NCI-H146 treated with DMSO at 0.1 percent for 48 hours (cell line): ENCODE data around the gene KLF15.

Experiments
- DNase-seq: peaks from one replicate; lab custom pipeline; 2025; ENCODE audit not compliant: unreplicated experiment; lab: John Stamatoyannopoulos, UW

The KLF15 gene

GRCh38 chr3:126357295-126358037 lies at the start of gene KLF15:
TSS of gene KLF15 (minus strand) at chr3:126357408. CDS start at chr3:126352922, 4,486 bp downstream.
- peak; percentile 59 for DNase-seq

- DNase-seq: no peak
Observed at GRCh38 chr3:126406389-126407296, 49.4 kb upstream of the KLF15 start.

- DNase-seq: no peak
Observed at GRCh38 chr3:126402666-126403302, 45.6 kb upstream of the KLF15 start.

DNA sequence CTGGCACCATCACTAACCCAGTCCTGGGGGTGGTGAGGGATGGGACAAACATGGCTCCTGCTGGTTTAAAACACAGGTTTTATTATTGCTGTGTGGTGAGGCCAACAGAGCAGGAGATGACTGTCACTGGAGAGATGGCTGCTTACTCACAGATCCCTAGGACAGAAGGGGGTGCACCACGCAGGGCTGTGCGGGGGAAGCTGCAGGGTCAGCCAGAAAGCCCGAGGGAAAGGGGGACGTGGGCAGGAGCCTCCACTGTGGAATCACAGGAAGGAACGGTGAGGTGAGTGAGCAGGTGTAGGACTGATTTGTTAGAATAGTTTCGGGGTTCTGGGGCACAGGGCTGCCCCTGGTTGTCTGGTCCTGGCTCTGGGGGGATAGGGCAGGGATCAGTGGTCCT lies 45.0 kb upstream of the KLF15 start:
- DNase-seq: no peak

DNA sequence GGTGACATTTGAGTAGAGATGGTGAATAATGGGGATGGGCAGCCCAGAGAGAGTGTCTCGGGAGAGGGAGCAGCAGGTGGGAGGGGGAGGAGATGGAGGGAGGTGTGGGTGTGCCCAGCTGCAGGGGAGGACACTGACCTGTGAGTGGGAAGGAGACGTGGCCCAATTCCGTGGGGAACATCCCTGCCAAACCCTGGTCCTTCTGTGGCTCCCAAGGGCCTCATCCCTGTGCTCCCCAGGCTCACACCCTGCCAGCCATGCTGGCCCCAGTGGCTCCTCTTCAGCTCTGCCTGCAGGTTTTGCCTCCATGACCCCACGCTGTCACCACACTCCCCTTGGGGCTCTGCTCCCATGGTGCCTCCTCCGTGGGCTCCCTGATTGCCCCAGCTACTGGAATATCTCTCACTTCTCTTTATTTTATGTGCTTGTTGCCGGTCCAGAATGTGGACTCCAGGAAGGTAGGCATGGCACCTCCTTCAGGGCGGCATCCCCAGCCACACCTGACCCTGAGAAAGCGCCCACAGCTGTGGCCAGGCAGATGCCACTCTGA lies 44.5 kb upstream of the KLF15 start:
- DNase-seq: no peak

GRCh38 chr3:126399756-126400155 lies 42.5 kb upstream of the KLF15 start:
- no peak for DNase-seq

- DNase-seq: no peak
Observed at GRCh38 chr3:126399351-126399735, 42.1 kb upstream of the KLF15 start.

- no peak for DNase-seq
Observed at GRCh38 chr3:126398423-126399350, 41.5 kb upstream of the KLF15 start.

GRCh38 chr3:126397610-126398422 lies 40.6 kb upstream of the KLF15 start:
- no peak for DNase-seq

- DNase-seq: no peak
Observed at GRCh38 chr3:126396536-126396935, 39.3 kb upstream of the KLF15 start.

DNA sequence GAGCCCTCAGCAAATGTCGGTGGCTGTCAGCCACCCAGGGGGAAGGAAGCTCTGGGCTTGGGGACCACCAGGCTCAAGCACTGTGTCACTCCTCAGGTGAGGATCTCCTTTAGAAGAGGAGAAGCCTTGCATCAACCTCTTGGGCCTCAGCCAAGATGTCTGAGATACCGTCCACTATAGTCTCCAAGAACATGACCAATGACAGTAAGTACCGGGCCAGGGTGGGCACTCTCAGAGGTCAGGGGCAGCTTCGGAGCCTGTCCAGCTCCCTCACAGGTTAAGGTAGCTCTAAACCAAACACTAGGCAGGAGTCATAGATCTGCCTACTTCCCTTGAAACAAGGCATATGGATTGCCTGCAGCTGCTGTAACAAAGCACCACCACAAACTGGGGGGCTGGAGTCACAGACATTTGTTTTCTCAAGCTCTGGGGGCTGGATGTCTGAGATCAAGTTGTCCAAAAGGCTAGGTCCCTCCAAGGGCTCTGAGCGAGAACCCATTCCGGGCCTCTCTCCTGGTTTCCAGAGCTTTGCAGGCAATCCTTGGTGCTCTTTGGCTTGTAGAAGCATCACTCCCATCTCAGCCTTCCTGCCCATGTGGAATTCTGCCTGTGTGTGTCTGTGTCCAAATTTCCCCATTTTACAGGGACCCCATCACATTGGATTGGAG lies 38.8 kb upstream of the KLF15 start:
- no peak for DNase-seq

DNA sequence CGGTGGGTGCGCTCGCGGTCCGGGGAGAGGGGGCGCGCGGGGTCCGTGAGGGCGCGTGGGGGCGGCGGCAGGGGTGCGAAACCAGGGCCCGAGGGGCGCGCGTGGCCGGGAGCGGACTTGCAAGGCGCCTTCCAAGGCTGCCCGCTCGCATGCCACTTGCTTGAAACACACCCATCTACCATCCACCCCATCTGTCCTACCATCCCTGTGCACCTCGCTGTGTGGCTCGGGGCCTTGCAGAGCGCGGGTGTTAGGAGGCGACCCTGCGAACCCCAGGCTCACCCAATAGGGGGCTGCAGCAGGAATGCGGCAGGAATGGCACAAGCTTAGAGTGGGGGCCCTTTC lies 37.7 kb upstream of the KLF15 start:
- no peak for DNase-seq

GRCh38 chr3:126394179-126394976 lies 37.2 kb upstream of the KLF15 start, which contains the start of gene CFAP100:
TSS of gene CFAP100 (plus strand) at chr3:126394909. CDS start at chr3:126396001, 1,092 bp downstream.
- peak; percentile 34 for DNase-seq

- DNase-seq: no peak
Observed at GRCh38 chr3:126393563-126393962, 36.4 kb upstream of the KLF15 start.

DNA sequence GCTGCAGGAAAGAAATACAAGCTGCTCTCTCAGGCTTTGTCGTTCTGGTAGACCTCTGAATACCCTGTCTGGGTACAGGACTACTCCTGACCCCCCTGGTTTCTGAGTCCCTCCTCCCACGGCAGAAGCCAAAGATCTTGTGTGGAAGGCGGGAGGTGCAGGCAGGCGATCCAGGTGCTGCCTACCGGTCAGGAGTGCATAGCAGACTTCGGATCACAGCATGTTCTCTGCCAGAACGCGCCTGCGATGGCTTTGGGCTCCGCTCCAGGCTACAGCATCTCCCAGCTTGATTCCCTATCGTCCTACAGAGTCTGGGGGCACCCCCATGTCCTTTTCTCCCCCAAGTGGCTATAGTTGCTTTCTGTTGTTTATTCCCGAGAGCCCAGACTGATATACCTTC lies 35.0 kb upstream of the KLF15 start:
- DNase-seq: no peak

- DNase-seq: no peak
Observed at GRCh38 chr3:126391631-126392030, 34.4 kb upstream of the KLF15 start.

GRCh38 chr3:126390751-126391150 lies 33.5 kb upstream of the KLF15 start:
- DNase-seq: no peak

DNA sequence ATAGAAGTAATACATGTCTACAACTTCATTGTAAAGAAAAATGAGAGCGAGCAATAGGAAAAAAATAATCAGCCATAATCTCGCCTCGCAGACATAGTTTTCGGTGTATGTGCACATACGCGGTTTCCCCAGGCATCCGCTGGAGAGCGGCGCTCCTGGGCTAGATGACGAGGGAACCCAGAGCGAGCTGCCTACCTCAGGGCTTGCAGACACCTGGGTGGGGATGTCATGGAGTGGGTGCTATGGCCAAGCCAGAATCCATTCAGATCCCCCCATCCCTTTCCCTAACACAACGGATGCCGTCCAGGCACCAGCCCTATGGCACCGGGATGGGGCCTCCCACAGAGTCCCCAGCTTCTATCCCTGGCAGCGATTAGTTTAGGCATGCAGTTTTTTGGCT lies 33.0 kb upstream of the KLF15 start:
- no peak for DNase-seq
